ENCODE measurements around the gene RNF212. TPM values are rescaled to one million over a fixed set of nuclear protein-coding genes. Genes with fewer than 3 reads are reported as not detected.
A peak's percentile ranks its signal among the peaks of the same experiment; 100 is the strongest.

Gene RNF212
- total RNA-seq, 2 donors from 2014 or later, result 7.1 to 15.3 TPM

GRCh38 chr4:1039493-1040343 lies 73.6 kb downstream of the RNF212 start:
- Histone ChIP-seq H3K9me3 (no peaks in the 10 kb centered on the region), H3K4me1 (replicated peaks) (peaks cover 15% of the 10 kb centered on the region), H3K36me3 (no peaks in the 10 kb centered on the region), H3K4me3 (no peak overlapping the region), H3K27me3 (replicated peaks; ENCODE audit: insufficient read depth) (no peaks in the 10 kb centered on the region), H3K27ac (peak overlapping the region in 1 of 2 donors; percentile 23)
- DNase-seq (ENCODE audit: low spot score), result peak; percentile 48
- TF ChIP-seq POLR2AphosphoS5 (IDR thresholded peaks at IDR 0.05) (no peak), CTCF (IDR thresholded peaks at IDR 0.05) (no peak), POLR2A (IDR thresholded peaks at IDR 0.05) (no peak)
- WGBS, result 29% methylated on average over 18 of the region's 20 CpGs
- intact Hi-C loops (cut with DNase I), result no loop called here

DNA sequence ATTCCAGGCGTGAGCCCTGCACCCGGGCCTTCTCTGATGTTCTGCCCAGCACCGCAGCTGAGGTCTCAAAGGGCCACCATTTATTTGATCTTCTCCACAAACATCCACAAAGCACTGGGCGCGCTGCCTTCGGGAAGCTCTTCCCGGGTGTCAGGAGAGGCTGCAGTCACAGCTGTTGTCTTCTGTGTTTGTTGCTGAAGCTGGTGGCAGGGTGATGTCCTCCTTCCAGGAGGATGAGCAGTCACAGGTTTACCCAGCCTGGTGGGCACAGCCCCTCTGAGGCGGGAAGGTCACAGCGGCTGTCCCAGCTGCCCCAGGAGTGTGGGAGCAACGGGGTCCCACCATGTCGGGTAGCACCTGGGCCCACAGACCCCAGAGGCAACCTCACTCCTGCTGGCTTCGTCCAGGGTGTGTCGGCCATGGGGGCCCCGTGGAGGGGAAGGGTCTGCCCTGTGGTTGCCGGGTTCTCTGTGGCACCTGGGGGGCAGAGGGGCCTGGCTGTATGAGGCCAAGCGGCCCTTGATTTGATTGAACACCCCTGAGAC lies 74.3 kb downstream of the RNF212 start:
- Histone ChIP-seq H3K27ac (peak overlapping the region in 1 of 2 donors; percentile 23), H3K4me1 (replicated peaks) (peaks cover 15% of the 10 kb centered on the region), H3K27me3 (replicated peaks; ENCODE audit: insufficient read depth) (no peaks in the 10 kb centered on the region), H3K4me3 (no peak overlapping the region), H3K36me3 (no peaks in the 10 kb centered on the region), H3K9me3 (no peaks in the 10 kb centered on the region)
- no peak for TF ChIP-seq POLR2AphosphoS5 (IDR thresholded peaks at IDR 0.05)
- TF ChIP-seq CTCF (IDR thresholded peaks at IDR 0.05), result no peak
- TF ChIP-seq POLR2A (IDR thresholded peaks at IDR 0.05), result no peak
- intact Hi-C loops (cut with DNase I), result no loop called here
- WGBS, result 63% methylated on average over 16 of the region's 16 CpGs
- DNase-seq (ENCODE audit: low spot score), result no peak

DNA sequence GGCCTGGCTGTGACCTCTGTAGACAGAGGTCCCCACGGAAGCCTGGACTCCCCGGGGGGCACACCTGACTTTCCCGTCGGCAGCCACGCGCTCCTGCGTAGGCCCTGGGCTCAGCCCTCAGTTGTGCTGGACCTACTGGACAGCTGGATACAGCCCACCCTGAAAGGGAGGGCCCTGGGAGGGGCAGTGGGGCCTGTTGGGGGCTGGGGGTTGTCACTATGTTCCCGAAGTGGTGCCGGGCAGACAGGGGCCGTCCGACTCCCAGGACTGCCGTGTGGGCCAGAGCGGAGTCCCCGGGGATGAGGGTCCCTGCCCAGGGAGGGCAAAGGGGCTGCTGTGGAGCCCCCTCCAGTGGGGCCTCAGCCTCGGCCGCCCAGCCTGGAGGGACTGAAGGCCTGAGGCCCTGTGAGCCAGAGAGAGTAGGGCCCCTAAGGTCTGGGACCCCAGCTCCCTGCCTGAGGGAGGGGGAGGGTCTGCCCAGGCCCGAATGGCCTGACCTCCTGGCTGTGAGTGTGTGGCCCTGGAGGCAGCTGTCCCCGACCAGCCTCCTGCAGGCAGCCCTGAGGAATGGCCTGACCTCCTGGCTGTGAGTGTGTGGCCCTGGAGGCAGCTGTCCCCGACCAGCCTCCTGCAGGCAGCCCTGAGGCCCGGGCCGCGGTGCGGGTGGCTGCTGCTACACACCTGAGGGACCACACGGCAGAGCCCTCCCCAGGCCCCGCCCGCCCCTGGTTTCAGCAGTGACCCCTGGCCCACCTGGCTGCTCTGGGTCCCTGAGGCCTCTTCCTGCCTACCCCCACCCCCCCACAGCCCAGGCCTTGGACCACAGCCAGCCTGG lies 76.2 kb downstream of the RNF212 start:
- Histone ChIP-seq H3K27ac (no peak overlapping the region), H3K9me3 (no peaks in the 10 kb centered on the region), H3K27me3 (replicated peaks; ENCODE audit: insufficient read depth) (no peaks in the 10 kb centered on the region), H3K36me3 (no peaks in the 10 kb centered on the region), H3K4me1 (replicated peaks) (peaks cover 15% of the 10 kb centered on the region), H3K4me3 (no peak overlapping the region)
- DNase-seq (ENCODE audit: low spot score), result no peak
- 93% methylated on average over 20 of the region's 26 CpGs for WGBS
- TF ChIP-seq CTCF (IDR thresholded peaks at IDR 0.05) (no peak), POLR2A (IDR thresholded peaks at IDR 0.05) (no peak), POLR2AphosphoS5 (IDR thresholded peaks at IDR 0.05) (no peak)
- intact Hi-C loops (cut with DNase I), result no loop called here

- no peak for DNase-seq (ENCODE audit: low spot score)
- TF ChIP-seq POLR2AphosphoS5 (IDR thresholded peaks at IDR 0.05) (no peak), CTCF (IDR thresholded peaks at IDR 0.05) (no peak), POLR2A (IDR thresholded peaks at IDR 0.05) (no peak)
- no peak overlapping the region for H3K4me3 ChIP-seq
- peaks cover 9% of the 10 kb centered on the region for H3K4me1 ChIP-seq (replicated peaks)
- WGBS, result 91% methylated on average over 15 of the region's 15 CpGs
- H3K36me3 ChIP-seq, result no peaks in the 10 kb centered on the region
- no peak overlapping the region for H3K27ac ChIP-seq
- intact Hi-C loops (cut with DNase I), result no loop called here
- no peaks in the 10 kb centered on the region for H3K9me3 ChIP-seq
- H3K27me3 ChIP-seq (replicated peaks; ENCODE audit: insufficient read depth), result no peaks in the 10 kb centered on the region
These were observed 77.3 kb downstream of the RNF212 start for GRCh38 chr4:1036095-1036494.
